IPS-NIHi7 (cell line): ENCODE results near the gene ATP7B.
"Not testable (repeated sequence)": the region's sequence is repeated elsewhere in the genome, so short reads cannot be mapped to it uniquely, and the experiment has no call there.

Source experiments
- DNase-seq: peaks from one replicate; pipeline ENCODE4 v3.0.0; 2012; ENCODE audit warnings: mixed read lengths; ENCODE audit errors: extremely low spot score

Gene ATP7B

DNA sequence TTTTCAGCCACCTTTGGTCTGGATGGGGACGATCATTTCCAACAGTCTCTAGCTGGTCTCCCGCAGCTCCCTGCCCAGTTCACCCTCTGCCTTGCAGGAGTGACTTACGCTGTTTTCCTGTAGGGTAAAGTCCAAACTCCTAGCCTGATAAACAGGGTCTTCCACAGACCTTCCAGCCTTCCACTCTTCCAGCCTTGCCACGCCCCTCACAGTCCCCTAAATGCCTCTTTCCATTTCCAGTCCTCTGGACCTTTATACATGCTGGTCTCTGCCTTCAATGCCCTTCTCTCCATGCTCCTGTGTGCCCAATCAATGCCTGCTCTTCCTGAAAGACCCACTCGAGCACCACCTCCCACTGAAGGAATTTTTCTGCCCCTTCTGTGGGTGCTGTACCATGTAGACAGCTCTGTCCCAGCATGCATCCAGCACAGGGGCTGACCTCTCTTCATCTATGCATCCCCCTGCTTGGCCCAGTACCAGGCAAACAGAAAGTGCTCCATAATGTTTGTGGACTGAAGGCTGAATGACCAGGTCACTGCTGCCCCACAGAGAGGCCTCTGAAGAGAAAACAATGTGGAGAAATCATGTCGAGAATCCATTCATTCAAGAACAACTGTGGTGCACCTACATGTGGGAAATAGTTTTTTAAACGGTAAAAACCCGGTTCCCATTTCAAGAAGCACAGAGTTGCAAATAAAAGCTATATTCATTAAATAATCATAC is 4.6 kb downstream of the ATP7B start:
- DNase-seq = no peak

DNA sequence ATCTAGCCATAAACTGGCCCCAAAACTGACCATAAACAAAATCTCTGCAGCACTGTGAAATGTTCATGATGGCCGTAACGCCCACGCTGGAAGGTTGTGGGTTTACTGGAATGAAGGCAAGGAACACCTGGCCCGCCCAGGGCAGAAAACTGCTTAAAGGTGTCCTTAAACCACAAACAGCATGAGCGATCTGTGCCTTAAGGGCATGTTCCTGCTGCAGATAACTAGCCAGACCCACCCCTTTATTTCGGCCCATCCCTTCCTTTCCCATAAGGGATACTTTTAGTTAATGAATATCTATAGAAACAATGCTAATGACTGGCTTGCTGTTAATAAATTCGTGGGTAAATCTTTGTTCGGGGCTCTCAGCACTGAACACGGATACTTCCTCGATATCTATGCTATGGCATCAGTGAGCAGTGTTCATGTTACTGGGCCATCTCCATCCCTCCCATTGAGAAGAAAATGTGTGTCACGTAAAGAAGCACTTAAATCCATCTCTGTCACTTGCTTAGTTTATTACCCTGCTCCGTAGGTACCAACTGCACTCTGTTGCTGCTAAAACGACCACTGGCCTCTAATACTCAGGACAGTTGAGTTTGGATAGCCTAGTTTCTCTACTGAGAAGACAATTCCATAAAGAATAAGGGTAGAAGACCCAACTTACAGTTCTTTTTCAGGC is 5.3 kb downstream of the ATP7B start:
- DNase-seq = no peak

DNA sequence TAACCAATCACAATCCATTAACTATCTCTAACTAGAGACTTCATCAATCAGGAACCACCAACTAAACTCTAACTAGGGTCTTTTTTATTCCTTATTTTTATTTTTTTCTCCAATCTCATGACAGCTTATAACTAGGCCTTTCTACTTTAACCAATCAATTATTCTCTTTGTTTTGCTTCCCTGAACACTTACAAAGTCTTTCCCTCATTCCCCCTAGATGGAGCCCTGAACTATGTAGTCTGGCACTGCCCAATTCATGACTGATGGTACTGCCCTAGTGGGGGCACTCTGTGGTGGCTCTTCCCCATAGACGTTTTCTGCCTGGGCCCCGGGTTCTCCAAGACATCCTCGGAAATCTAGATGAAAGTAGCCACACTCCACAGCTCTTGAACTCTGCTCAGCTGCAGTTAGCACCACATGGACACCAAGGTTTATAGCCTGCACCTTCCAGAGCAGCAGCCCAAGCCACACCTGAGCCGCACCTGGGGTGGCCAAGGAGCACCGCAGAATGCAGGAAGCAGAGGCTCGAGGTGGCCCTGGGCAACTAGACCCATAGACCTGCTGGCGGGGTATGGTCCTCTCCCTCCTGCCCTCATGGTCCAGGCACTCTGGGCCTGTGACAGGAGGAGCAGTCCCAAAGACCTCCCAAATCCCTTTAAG is 6.6 kb downstream of the ATP7B start:
- no peak for DNase-seq

DNA sequence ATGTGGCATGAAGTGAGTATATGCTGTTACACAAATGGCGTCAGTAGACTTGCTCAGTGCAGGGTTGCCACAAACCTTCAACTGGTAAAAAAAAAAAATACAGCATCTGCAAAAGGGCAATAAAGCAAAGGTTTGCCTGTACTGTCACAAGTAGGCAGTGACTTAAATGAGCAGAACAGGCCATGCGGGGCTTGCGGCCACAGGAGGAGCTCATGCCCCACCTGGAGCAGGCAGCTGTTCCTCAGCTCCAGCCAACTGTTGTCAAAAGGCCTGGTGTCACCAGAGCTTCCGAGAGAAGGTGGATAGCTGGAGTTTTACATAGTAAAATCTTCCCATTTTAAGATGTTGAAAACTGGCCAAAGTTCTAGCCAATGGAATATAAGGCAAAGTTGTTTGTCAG is 7.7 kb downstream of the ATP7B start:
- peak; percentile 40 for DNase-seq

DNA sequence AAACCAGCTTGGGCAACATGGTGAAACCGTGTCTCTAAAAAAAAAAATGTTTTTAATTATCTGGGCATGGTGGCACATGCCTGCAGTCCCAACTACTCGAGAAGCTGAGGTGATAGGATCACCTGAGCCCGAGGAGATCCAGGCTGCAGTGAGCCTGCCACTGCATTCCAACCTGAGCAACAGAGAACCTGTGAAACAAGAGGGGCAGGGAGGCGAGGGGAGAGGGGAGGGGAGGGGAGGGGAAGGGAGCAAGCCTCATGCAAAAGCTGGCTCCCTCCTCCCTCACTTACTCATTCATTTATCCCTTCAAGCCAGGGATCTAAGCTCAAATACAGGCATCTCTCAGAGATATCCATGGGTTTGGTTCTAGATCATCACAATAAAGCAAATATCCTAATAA is 8.9 kb downstream of the ATP7B start:
- no peak for DNase-seq

DNA sequence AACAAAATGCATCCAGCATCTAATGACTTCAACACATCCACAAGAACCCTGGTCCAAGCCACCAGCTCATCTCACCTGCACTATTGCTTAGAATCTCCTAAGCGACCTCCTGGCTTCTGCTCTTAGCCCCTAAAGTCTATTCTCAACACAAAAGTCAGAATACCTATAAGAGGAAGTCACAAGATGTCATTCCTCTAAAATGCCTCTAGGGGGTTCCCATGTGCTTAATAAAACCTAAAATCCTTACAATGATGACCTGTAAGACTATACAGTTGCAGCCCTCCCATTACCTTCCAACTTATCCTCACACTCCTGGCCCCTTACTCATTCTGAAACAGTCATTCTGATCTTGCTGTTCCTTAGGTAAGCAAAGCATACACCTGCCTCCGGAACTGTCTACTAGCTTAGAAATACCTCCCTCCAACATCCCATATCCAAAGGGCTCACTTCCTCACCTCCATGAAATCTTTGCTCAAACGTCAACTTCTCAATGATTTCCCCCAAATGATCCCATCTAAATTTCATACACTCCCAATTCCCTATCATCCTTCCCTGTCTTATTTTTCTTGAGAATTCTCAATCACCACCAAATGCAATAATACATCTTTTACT is 10.0 kb downstream of the ATP7B start:
- peak; percentile 51 for DNase-seq

DNA sequence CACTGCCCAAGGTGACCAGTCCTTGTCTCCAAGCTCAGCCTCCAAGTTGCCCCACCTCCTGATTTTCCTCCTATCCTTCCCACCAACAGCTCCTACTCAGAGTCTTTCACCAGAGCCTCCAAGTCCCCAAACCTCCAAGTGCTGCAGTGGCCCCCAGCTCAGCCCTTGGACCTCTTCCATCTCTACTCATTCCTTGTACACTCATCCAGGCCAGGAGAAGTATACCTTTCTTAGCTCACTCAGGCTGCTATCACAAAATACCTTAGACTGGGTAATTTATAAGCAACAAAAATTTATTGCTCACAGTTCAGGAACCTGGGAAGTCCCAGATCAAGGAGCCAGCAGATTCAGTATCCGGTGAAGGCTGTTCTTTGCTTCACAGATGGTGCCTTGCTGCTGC is 11.3 kb downstream of the ATP7B start:
- no peak for DNase-seq

DNA sequence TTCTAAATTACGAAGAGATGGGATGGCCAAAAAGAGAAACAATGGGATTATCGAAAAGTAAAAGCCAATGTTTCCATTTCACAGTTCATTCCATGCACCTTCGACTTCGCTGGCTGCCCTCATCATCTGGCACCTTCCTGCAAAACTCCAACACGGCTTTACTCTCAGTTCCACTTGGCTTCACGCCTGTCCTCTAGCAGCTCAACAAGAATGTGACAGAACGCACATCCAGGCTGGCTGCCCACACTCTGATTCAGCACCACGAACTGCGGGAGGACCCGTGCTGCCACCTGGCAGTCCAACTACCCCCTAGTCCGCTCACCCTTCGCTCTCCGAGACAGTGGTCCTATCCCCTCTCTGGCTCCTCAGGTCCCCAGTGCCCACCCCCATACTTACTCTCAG is 11.7 kb downstream of the ATP7B start:
- DNase-seq = no peak

DNA sequence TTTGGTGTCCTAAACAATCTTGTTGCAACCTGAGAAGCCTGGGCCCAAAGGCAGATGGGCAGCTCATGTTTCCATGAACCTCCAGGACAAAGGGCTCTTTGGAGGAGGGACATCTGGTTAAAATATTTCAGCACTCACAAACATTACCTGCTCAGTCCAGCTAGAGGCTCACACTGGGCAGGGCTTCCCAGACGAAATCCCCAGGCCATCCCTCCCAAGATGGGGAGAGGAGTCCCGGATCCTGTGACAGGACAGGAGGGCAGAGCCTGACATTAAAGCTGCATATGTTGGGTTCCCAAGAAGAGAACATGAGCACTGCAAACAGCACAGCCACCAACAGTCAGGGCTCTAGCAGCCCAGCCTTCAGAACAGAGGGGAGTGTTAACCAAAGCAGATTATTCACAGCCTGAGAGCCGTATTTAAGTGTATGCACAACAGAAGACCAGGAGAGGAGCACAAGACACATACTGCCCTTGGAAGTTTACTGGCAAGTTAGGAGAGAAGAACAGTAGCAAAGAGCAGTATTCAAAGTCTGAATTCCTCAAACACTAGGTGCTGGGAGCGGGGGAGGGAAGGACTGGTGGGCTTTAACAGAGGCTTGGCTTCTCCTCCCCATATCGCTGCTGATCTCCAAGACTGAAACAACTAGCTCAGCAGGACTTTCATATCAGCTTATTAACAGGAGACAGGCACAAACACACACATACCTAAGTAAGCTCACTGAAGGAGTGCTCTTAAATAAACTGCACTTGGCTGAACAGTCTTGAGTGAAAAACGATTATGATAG is 12.3 kb downstream of the ATP7B start:
- DNase-seq = no peak

DNA sequence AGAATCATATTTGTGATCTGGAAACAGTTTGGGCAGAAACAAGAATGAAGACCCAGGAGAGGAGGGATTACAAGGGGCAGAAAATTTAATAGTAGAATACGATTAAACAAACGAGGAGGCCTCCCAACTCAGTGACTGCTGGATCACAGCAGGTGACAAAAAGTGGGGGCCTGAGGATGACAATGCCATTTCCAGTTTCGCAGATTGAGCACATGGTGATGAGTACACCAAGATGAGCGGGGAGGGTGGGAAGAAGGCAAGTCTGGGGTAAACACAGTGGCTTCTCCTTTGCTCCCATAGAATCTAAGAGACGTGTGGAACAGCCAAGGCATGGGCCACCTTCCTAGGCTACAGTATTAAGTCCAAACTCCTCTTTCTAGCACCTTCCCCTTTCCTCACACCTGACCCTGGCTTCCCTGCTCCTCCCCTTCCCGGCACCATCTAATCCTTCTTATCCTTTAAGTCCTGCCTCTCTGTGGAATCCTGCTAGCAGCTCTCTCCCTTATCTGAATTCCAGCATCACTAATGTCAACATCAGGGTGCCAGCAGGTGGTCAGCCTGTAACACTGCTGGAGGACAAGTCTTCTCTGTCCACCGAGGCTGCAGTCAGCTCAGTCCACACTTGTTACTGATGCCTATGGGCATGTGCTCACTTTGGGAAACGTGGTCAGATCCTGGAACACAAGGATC is 13.5 kb downstream of the ATP7B start:
- peak; percentile 51 for DNase-seq

DNA sequence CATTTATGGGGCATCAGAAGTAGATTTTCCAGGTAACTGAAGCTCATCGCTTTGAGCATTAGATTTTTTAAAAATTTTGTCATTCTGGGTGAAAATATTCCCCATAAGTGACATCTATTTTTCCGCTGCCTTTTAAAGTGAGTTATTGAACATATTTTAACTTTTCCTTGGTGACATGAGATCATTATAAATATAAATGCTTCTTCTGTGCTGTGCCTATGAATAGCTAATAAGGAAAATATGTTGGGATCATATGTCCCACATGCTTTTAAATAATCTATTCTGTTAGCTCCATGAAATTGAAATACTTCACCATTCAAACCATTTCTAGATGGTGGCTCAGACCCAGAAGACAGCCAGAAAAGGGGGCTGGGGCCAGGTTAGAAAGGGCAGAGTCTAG is 14.1 kb downstream of the ATP7B start:
- no peak for DNase-seq

DNA sequence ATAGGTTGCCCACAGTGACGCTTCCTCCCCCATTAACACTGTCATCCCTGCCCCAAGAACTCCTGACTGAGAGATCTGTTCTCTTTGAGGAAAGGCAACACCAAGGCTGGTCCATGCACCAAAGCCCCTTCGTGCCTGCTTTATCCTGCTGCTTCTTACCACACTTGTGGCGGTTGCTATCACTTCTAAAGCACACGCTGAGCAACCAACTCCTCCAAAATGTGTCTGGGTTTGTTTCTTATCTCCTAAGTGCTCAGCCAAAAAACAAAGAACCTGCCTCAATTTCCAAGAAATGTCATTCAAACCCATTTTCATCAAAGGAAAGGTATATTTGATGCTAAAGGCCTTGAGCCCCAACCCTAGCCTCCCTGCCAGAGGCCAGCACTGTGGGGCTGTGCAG is 14.6 kb downstream of the ATP7B start:
- no peak for DNase-seq

DNA sequence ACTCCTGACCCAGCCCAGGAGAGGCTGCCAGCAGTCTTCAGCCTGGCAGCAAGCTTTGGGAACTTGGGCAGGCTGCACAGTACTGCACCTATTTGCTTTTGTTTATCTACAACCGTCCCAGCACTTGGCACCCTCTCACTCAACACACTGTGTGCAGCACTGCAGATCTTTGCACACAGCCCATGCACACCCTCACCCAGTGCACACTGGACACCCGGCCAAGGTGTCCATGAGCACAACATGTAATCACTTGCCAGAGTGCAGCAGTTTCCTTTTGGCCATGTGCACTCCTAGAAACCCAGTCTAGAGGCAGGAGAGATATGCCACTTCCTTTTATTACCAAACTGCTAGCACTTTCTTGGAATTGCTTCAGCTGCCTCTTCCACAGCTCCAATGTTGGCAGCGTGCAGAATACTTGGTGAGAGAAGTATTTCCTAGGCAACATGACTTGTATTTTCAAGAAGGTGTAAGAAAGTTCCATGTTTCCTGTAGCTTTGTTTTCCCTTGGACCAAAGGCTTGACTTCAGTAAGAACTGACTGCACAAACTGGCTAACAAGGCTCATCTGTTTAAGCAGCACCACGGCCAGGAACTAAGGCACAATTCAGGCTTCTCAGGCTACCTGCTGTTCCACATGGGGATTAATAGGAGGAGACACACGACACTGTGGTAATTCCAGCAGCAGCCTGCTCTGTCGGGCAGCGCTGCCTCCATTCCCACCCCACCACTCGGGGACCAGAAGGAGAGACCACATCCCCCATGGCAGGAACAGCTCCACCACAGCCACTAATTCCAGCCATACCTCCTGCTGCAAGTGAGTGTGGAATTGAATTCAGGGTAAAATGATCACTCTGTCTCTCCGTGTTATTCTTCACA is 15.3 kb downstream of the ATP7B start:
- DNase-seq = peak; percentile 24

DNA sequence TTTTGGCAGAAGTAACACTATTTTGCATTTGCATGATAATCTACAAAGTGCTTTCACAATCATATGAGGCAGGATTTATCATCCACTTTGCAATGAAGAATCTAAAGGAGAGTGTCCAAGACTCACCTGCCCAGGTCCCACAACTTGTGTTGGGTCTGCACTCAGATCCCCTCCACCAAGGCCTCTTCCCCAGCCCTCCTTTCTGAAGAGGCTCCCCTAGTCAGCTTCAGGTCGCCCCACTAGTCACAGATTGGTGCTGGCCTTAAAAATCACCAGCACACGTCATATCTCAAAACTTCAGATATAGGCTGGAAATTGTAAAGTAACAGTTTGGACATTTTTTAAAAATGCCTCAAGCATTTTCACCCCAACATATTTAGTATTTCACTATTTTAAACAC is 17.5 kb downstream of the ATP7B start:
- DNase-seq = no peak

DNA sequence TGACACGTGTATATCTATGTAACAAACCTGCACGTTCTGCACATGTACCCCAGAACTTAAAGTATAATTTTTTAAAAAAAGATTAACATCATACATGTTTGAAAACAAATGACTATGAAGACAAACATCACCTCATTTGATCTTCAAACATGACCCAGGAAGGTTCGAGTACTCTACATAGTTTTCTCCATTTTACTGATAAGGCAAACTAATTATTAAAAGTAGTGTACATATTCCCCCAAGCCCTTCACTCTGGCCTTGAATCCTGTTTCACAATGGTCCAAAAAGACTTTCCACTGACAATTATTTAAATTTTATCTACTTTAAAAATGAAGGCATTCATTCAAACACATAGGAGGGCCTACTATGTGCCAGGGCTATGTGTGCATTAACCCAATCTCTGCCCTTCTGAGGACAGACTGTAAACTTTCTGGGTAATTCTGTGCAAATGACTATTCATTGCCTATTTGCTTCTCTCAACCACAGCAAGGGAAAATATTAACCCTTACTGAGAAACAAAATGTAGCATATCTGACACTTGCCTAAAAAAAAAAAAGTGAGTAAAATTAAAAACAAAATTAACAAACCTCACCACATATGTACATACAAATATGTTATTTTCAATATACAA is 22.1 kb downstream of the ATP7B start:
- DNase-seq = no peak

DNA sequence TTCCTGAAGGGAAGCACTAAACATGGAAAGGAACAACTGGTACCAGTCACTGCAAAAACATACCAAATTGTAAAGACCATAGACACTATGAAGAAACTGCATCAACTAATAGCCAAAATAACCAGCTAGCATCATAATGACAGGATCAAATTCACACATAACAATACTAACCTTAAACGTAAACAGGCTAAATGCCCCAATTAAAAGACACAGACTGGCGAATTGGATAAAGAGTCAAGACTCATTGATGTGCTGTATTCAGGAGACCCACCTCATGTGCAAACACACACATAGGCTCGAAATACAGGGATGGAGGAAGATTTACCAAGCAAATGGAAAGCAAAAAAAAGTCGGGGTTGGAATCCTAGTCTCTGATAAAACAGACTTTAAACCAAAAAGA is 26.3 kb downstream of the ATP7B start:
- DNase-seq = not testable (repeated sequence)

DNA sequence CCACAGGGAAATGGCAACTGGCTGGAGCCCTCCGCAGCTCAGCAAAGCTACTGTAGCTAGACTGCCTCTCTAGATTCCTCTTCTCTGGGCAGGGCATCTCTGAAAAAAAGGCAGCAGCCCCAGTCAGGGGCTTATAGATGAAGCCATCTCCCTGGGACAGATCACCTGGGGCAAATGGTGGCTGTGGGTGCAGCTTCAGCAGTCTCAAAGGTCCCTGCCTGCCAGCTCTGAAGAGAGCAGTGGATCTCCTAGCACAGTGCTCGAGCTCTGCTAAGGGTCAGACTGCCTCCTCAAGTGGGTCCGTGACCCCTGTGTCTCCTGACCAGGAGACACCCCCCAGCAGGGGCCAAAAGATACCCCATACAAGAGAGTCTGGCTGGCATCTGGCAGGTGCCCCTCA is 28.0 kb downstream of the ATP7B start:
- DNase-seq = not testable (repeated sequence)

DNA sequence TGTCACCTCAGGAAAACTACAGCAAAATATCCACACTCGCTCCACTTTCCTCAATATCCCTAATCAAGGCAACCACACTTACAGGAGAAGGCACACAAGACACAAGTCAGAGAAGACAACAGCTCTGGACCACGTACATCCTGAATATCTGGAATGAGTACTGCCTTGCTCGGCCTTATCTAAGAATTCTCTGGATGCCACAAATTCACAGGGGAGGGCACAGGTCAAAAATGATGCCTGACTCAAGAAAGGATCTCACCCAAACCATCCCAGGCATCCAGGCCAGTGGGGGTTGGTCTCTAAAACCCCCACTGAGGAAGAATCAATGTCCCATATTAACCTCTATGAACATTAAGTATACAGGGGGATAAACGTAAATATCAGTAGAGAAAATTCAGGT is 29.9 kb downstream of the ATP7B start:
- DNase-seq = peak; percentile 39

DNA sequence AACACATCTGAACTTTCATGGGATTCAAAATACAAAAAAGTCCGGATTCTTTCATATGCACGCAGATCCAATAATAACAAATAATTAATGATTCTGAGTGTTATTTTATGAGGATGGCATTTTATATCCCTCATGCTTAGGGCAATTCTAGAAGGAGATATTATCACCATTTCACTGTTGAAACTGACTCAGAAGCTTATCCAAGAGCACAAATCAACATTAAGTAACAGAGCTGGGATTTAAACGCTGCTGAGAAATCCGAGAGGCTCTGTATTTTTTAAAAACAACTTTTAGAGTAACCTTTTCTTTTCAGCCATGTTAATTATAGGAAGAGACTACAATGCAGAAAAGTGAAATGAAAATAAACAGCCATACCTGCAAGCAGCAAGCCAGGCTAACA is 30.3 kb downstream of the ATP7B start:
- DNase-seq = no peak
